ENCODE measurements around the gene PCNX1. TPM values are rescaled to one million over a fixed set of nuclear protein-coding genes. Genes with fewer than 3 reads are reported as not detected.
"Not testable (repeated sequence)": the region's sequence is repeated elsewhere in the genome, so short reads cannot be mapped to it uniquely, and the experiment has no call there.

The PCNX1 gene
- total RNA-seq, 1 donor from 2014 or later: 37.9 TPM

GRCh38 chr14:70871863-70872677 lies 35.2 kb upstream of the PCNX1 start:
- H3K4me3 Mint-ChIP-seq: no peak overlapping the region
- no peaks in the 10 kb centered on the region for H3K36me3 Mint-ChIP-seq
- no peak for DNase-seq (ENCODE audit: extremely low spot score, unreplicated experiment)
- H3K9me3 Mint-ChIP-seq: peaks cover 9% of the 10 kb centered on the region
- TF ChIP-seq, protein P1, sequence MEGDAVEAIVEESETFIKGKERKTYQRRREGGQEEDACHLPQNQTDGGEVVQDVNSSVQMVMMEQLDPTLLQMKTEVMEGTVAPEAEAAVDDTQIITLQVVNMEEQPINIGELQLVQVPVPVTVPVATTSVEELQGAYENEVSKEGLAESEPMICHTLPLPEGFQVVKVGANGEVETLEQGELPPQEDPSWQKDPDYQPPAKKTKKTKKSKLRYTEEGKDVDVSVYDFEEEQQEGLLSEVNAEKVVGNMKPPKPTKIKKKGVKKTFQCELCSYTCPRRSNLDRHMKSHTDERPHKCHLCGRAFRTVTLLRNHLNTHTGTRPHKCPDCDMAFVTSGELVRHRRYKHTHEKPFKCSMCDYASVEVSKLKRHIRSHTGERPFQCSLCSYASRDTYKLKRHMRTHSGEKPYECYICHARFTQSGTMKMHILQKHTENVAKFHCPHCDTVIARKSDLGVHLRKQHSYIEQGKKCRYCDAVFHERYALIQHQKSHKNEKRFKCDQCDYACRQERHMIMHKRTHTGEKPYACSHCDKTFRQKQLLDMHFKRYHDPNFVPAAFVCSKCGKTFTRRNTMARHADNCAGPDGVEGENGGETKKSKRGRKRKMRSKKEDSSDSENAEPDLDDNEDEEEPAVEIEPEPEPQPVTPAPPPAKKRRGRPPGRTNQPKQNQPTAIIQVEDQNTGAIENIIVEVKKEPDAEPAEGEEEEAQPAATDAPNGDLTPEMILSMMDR (conservative IDR thresholded peaks at IDR 0.05): no peak
- no peak overlapping the region for H3K27ac Mint-ChIP-seq
- no peaks in the 10 kb centered on the region for H3K4me1 Mint-ChIP-seq (ENCODE audit: unreplicated experiment)
- no peaks in the 10 kb centered on the region for H3K27me3 Mint-ChIP-seq

- TF ChIP-seq, protein P1 (conservative IDR thresholded peaks at IDR 0.05): no peak
- Mint-ChIP-seq H3K36me3 (no peaks in the 10 kb centered on the region), H3K4me3 (no peak overlapping the region), H3K27ac (no peak overlapping the region), H3K4me1 (ENCODE audit: unreplicated experiment) (no peaks in the 10 kb centered on the region), H3K9me3 (peaks cover 9% of the 10 kb centered on the region), H3K27me3 (no peaks in the 10 kb centered on the region)
- DNase-seq (ENCODE audit: extremely low spot score, unreplicated experiment): no peak
Observed at GRCh38 chr14:70872678-70873020, 34.6 kb upstream of the PCNX1 start.

GRCh38 chr14:70873627-70874026 lies 33.6 kb upstream of the PCNX1 start:
- H3K36me3 Mint-ChIP-seq: no peaks in the 10 kb centered on the region
- H3K4me3 Mint-ChIP-seq: no peak overlapping the region
- H3K27ac Mint-ChIP-seq: no peak overlapping the region
- no peaks in the 10 kb centered on the region for H3K27me3 Mint-ChIP-seq
- TF ChIP-seq, protein P1 (conservative IDR thresholded peaks at IDR 0.05): no peak
- peaks cover 5% of the 10 kb centered on the region for H3K9me3 Mint-ChIP-seq
- H3K4me1 Mint-ChIP-seq (ENCODE audit: unreplicated experiment): no peaks in the 10 kb centered on the region
- no peak for DNase-seq (ENCODE audit: extremely low spot score, unreplicated experiment)

GRCh38 chr14:70875811-70876460 lies 31.3 kb upstream of the PCNX1 start:
- H3K9me3 Mint-ChIP-seq; H3K27ac Mint-ChIP-seq; H3K27me3 Mint-ChIP-seq; DNase-seq (ENCODE audit: extremely low spot score, unreplicated experiment); H3K36me3 Mint-ChIP-seq; H3K4me1 Mint-ChIP-seq (ENCODE audit: unreplicated experiment); H3K4me3 Mint-ChIP-seq: not testable (repeated sequence)

DNA sequence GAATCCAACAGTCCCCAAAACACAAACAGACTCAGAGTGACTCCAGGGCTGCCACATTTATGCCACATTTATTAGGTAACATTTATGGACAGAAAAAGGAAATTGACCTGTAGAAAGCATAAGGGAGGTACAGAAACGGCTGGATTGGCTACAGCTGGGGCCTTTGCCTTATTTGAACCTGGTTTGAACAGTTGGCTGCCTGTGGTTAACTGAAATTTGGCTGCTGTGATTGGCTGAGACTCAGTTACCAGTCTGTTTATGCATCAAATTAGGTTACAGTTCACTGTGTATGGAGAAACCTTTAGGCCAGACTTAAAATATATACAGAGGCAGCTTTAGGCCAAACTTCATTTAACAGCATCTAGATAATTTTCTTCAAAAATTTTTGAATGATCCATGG lies 27.8 kb upstream of the PCNX1 start:
- DNase-seq (ENCODE audit: extremely low spot score, unreplicated experiment): no peak
- Mint-ChIP-seq H3K36me3 (no peaks in the 10 kb centered on the region), H3K4me3 (no peak overlapping the region), H3K27ac (no peak overlapping the region), H3K9me3 (no peaks in the 10 kb centered on the region), H3K4me1 (ENCODE audit: unreplicated experiment) (no peaks in the 10 kb centered on the region), H3K27me3 (no peaks in the 10 kb centered on the region)
- TF ChIP-seq, protein P1 (conservative IDR thresholded peaks at IDR 0.05): no peak

GRCh38 chr14:70880888-70881287 lies 26.4 kb upstream of the PCNX1 start:
- not testable (repeated sequence) for H3K27ac Mint-ChIP-seq; H3K4me1 Mint-ChIP-seq (ENCODE audit: unreplicated experiment); H3K4me3 Mint-ChIP-seq; DNase-seq (ENCODE audit: extremely low spot score, unreplicated experiment); H3K36me3 Mint-ChIP-seq; H3K9me3 Mint-ChIP-seq; H3K27me3 Mint-ChIP-seq
